Islet precursor cell (in vitro differentiated cells): ENCODE measurements around the gene THOC5.
"Not testable (repeated sequence)": the region's sequence is repeated elsewhere in the genome, so short reads cannot be mapped to it uniquely, and the experiment has no call there.

Source experiments
- DNase-seq: peaks from one replicate; pipeline ENCODE4 v3.0.0-alpha.2; 2018

THOC5 gene

GRCh38 chr22:29559853-29560252 lies 6.3 kb upstream of the THOC5 start:
- DNase-seq = no peak

DNA sequence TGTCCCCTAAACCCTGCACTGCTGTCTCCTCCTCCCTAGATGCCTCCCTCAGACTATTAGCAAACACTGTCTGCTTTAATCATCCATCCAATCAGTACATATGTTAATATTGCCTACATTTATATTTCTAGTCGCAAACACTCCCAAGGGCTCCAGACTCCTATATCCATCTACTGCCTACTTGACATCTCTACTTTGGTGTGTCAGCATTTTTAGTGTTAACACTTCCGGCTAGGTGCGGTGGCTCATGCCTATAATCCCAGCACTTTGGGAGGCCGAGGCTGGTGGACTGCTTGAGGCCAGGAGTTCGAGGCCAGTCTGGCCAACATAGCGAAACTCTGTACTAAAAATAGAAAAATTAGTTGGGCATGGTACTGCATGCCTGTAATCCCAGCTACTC lies 5.5 kb upstream of the THOC5 start:
- no peak for DNase-seq

GRCh38 chr22:29555065-29555644 lies 1.6 kb upstream of the THOC5 start:
- no peak for DNase-seq

- not testable (repeated sequence) for DNase-seq
These were observed 1.2 kb downstream of the THOC5 start for GRCh38 chr22:29552357-29552756.

GRCh38 chr22:29550005-29550404 lies 3.6 kb downstream of the THOC5 start:
- DNase-seq = no peak

DNA sequence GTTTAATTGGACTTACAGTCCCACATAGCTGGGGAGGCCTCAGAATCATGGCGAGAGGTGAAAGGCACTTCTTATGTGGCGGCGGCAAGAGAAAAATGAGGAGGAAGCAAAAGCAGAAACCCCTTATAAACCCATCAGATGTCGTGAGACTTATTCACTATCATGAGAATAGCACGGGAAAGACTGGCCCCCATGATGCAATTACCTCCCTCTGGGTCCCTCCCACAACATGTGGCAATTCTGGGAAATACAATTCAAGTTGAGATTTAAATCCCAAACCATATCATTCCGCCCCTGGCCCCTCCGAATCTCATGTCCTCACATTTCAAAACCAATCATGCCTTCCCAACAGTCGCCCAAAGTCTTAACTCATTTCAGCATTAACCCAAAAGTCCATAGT lies 8.5 kb downstream of the THOC5 start:
- not testable (repeated sequence) for DNase-seq

- DNase-seq = no peak
These were observed 11.7 kb downstream of the THOC5 start for GRCh38 chr22:29541845-29542244.

- no peak for DNase-seq
These were observed 14.5 kb downstream of the THOC5 start for GRCh38 chr22:29539105-29539504.

- DNase-seq = no peak
These were observed 17.1 kb downstream of the THOC5 start for GRCh38 chr22:29536411-29536810.

DNA sequence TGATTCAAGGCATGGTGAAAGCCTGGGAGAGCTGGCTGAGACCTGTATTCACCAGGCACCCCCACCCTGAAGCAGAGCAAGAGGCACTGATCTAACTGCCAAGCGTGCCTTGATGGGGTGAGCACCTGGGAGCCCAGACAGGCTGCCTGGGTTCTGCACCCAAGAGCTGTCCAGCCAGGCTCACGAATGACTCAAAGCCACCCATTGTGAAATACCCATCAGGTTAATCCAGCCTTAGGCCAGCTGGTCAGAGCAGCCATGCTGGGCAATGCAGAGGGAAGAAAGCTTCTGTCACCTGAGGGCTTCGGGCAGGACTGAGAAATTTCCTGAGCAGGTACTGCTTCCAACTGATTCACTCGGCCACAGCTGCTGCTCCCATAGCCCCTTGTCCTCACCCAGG lies 22.1 kb downstream of the THOC5 start:
- no peak for DNase-seq

DNA sequence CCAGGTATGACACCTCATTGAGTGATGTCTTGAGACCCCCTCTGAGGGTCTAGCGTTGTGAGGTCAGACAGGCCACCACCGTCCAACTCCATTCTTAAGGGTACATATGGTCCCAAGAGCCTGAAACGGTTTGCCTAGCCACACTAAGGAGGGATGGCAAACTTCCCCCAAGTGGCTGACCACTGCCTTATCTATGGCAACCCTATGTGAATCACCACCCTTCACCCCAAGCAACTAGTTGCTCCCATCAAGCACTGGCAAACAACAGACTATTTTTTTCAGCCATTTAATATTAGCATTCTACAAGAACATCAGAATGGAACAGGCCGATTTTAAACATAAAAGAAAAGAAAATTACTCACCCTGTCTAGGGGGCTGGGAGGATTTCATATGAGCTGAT lies 22.8 kb downstream of the THOC5 start:
- DNase-seq = no peak

DNA sequence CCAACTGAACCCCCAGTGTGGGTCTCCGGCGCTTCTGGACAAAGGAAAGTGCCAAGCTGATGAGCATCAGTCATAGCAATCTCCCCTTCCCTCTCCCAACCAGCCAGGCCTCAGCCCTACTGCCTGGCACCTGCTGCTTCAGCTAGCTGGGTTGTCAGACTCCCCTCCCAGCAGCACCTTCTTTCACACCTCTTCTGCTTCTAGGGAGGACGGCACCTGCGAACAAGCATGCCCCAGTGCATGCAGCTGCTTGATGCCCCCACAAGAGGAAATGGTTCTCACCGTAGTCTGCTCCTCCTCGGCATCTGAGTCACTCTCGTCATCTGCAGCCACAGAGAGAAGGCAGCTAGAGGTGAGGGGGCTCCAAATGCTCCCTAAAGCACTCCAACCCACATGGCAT lies 25.4 kb downstream of the THOC5 start:
- DNase-seq = no peak

DNA sequence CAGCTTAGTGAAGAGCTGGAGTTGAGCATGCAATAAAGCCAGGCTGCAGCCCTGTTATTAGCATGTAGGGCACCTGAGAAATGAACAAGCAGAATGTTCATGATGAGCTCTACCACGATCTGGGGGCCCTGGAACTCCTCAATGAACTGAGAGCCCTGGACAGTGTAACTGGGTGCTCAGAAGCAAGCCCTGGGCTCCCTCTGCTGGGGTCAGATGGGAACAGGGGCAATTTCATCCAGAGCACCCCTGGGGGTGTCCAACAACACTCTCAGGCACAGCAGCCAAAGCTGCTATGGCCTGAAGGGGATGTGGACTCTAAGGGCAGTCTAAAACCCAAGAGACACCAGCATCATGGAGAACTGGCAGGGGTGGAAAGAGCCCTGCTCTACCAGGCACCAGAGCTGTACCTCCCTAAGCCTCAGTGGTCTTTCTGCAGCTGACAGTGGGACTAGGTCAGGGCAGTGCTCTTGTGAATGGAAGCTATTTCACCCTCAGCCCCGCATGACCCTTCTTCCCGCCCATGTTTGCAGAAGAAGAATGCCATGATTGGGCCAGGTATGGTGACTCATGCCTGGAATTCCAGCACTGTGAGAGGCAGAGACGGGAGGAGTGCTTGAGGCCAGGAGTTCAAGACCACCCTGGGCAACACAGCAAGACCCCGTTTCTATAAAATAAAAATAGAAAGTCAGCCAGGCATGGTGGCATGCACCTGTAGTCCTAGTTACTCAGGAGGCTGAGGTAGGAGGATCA lies 28.9 kb downstream of the THOC5 start:
- peak; percentile 61 for DNase-seq

DNA sequence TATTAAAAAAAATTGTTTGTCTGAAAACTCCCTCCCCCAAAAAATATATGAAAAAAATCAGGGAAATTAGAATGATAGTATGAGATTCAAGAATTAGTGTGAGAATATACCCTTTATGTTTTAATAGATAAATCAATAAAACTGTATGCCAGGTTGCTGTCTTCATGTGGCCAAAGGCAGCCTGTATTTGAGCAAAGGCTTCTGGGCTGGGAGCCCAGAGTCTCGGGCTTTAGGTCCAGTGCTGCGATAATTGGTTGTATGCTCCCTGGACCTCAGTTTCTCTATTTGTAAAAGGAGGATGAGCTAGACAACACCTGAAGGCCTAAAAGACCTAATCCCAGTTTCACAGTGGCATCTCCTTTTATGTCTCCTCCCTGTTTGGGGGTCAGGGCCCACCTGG lies 29.8 kb downstream of the THOC5 start:
- DNase-seq = no peak

- DNase-seq = no peak
These were observed 32.0 kb downstream of the THOC5 start for GRCh38 chr22:29521526-29521925.

- DNase-seq = no peak
These were observed 32.7 kb downstream of the THOC5 start for GRCh38 chr22:29520851-29521250.

DNA sequence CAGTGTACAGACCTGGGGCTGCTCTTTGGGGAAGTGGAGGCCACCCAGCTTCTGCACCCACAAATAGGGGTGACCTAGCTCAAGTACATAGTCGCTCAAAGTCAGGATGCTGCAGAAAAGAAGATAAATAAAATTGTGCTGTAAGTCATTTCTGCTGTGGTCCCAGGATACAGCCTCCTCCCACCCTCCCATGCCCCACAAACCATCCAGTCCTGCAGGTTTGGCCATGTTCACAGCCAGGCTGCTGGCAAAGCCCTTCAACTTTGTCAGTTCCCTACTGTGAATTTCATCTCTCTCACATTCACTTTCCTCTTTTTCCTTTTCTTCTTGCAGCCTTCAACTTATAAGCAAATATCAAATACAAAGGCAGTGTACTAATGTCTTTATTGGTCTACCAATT lies 33.6 kb downstream of the THOC5 start:
- DNase-seq = no peak

- DNase-seq = no peak
These were observed 35.1 kb downstream of the THOC5 start for GRCh38 chr22:29518427-29518826.

DNA sequence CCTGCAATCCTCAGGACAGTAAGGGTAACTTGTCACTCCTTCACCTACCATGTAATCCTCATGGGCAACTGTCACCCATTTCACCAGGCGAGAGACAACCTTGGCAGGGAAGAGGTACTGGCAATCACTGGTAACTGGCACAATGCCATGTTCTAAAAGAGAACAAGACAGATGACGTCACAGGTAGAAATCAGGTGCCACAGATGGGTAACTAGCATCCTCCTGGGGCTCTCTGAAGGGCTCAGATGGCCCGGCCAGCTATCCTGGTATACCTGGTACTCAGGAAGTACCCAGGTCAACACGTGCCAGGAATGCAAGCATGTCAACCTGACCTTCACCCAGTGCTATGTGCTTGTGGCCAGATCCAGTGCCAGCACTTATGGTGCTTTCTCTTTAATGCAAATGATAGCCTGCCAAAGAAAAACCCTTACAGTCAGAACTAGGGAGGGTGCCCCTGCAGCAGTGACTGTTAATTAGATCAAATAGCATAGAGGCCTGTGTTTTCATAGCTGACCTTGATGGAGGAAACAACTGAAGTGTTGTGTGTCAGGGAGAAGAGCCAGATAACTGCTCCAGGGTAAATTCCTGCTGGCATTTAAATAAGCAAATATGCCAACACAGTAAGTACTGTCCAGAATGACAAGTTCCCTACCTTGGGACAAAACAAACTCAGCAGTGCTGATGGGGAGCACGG lies 36.2 kb downstream of the THOC5 start:
- DNase-seq = no peak

- DNase-seq = no peak
These were observed 41.5 kb downstream of the THOC5 start for GRCh38 chr22:29512031-29512430.

DNA sequence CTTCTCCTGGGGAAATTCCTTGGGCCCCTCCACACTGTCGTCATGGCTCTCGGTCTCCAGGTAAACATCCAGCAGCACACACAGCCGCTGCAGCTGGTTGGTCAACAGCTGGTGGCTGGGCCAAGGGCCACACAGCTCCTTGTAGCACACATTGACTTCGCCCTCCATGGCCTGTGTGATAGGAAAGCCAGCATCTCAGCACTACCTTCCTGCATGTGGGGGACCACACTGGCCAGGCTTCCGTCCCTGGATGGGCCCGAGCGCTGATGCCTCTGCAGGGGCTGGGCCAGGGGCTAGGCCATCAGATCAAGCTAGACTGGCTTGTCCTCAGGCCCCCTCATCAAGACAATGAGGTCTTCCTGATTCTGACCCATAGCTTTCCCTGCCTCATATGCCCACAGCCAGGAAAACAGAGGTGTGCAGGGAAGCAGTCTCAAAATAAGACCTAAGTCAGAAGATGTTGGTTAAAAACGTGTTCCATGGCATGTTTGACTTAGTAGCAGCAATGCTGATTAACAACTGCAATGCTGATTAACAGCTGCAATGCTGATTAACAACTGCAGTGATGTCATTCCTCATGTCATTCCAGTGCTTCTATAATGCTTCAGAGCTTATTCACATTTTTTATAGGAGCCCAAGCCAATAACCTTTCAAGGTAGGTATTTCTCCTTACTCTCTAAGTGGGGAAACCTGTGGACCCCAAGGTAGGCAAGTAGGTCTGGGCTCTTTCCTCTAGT lies 42.3 kb downstream of the THOC5 start:
- no peak for DNase-seq

DNA sequence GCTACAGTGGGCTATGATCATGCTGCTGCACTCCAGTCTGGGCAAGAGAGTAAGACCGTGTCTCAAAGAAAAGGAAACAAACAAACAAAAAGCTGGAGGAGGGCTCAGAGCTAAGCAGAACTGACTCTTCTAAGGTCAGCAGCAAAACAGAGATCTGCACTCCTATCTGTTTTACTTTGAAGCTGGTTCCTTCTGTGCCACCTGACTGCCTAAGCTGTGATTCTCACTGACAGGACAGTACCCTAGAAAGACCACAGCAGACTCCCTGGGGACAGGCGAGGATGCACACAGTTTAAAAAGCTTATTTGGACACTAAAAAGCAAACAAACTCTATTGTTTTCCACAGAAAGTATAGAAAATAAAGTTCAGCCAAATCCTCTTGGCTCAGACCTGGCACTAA lies 43.0 kb downstream of the THOC5 start:
- no peak for DNase-seq

DNA sequence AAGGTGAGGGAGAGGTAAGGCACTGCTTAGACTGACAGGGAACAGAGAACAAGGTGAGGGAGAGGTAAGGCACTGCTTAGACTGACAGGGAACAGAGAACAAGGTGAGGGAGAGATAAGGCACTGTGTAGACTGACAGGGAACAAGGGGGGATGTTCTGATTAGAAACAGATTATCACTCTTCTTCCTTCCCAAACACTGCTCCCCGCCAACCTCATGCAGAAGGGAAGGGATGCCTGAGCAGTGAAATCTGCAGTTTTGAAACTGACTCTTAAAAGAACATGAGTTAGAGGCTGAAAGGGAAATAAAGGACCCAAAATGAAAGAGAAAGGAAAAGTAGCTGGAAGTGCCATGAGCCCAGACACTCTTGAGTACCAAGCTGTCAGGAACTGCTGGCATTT lies 43.7 kb downstream of the THOC5 start:
- DNase-seq = no peak

DNA sequence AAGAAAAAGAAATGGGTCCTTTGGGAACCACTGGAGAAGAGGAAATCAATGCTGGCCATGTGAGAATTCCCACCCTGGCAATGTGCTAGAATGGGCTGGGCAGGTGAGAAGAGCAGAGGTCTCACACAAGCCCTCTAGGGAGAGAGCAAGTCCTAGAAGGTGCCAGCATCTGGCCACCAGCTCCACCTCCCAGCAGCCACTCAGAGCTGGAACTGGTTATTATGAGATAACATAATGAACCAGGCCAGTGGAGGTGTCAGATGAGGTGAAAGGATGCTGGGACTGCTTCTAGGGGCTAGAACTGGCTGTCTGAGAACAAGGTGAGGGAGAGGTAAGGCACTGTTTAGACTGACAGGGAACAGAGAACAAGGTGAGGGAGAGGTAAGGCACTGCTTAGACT lies 44.3 kb downstream of the THOC5 start:
- DNase-seq = no peak
